Hematopoietic multipotent progenitor cell treated with erythropoietin and hydrocortisone succinate and interleukin-3 and kit ligand, for 6 days (in vitro differentiated cells): ENCODE results near the gene RPRD1A.
"Not testable (repeated sequence)": the region's sequence is repeated elsewhere in the genome, so short reads cannot be mapped to it uniquely, and the experiment has no call there.

Source experiments
- DNase-seq: peaks from one replicate; pipeline ENCODE4 v3.0.0-alpha.2; 2015

RPRD1A gene

DNA sequence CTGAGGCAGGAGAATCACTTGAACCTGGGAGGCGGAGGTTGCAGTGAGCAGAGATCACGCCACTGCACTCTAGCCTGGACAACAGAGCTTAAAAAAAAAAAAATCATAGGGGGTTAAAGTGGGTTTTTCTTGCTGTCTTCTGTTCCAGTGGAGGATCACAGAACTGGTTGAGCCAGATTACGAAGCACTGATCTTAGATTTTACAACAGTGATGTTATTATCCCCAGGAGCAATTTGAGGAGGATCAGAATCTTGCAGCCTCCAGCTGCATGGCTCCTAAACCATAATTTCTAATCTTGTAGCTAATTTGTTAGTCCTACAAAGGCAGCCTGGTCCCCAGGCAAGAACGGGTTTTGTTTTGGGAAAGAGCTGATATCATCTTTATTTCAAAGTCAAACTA lies 99.5 kb downstream of the RPRD1A start:
- DNase-seq, result not testable (repeated sequence)

DNA sequence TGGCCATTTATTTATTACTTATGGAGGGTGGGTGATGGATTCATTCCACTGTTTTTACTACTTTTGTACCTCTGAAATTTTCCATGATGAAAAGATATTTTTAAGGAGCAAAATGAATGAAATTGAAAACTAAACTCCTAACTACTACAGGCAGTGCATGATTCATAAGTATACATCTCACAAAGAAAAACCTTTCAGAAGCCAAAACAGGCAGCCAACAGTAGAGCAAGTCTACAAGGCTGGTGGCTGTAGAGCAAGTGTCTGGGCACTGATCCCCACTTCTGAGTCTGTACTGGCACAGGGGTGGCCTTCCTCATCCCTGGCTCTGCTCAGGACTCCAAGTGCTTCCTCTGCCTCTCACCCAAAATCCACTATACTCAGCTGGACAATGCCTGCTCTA lies 103.0 kb downstream of the RPRD1A start:
- DNase-seq, result no peak

DNA sequence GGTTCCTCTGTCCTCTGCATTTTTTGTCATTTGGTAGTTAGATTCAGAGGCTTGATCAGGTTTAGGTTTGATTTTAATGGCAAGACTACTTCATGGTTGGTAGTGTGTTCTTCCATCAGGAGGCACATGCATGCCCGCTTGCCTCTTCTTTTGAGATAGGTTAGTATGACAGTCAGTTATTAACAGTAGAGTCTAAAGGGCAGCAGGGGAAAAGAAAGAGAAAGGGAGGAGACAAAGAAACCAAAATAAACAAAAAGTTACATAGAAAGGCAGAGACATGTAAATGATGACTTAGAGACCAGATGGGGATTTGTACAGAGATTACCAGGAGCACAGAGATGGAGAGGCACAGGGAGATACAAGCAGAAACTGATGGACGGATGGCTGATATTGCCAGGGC lies 105.0 kb downstream of the RPRD1A start:
- DNase-seq, result no peak

DNA sequence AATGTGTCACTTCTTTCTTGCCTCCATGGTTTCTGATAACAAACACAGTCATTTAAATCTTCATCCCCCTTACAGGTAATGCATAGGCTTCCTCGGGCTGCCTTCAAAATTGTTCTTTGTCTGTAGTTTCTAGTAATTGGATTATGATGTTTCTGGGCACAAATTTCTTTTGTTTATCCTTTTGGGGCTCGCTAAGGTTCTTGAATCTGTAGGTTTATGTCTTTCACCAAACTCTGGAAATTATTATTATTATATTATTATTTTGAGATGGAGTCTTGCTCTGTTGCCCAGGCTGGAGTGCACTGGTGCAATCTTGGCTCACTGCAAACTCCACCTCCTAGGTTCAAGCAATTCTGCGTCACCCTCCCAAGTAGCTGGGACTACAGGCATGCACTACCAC lies 111.1 kb downstream of the RPRD1A start:
- DNase-seq, result no peak

DNA sequence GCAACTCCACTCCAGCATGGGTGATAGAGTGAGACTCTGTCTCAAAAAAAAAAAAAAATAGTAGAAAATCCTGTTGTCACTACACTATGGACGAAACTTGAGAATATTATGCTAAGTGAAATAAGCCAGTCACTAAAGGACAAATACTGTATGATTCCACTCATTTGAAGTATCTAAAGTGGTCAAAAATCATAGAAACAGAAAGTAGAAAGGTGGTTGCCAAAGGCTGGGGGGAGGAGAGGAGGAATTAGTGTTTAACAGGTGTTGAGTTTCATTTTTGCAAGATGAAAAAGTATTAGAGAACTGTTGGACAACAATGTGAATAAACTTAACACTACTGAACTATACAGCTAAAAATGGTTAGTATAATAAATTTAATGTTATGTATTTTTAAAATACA lies 113.7 kb downstream of the RPRD1A start:
- no peak for DNase-seq

DNA sequence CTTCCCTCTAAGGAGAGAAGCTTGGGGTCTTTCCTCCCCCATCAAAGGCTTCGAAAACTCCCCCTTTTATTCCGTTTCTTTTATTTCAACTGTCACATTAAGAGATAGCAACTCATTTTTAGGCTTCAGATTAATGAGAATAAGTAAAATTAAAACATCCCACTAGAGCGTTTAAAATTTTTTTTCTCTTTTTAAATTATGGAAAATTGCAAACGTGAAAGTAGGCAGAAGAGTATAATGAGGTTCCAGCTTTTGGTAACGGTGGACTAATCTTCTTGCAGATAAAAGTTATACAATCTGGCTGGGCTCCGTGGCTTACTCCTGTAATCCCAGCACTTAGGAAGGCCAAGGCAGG lies 116.8 kb downstream of the RPRD1A start:
- DNase-seq, result no peak

DNA sequence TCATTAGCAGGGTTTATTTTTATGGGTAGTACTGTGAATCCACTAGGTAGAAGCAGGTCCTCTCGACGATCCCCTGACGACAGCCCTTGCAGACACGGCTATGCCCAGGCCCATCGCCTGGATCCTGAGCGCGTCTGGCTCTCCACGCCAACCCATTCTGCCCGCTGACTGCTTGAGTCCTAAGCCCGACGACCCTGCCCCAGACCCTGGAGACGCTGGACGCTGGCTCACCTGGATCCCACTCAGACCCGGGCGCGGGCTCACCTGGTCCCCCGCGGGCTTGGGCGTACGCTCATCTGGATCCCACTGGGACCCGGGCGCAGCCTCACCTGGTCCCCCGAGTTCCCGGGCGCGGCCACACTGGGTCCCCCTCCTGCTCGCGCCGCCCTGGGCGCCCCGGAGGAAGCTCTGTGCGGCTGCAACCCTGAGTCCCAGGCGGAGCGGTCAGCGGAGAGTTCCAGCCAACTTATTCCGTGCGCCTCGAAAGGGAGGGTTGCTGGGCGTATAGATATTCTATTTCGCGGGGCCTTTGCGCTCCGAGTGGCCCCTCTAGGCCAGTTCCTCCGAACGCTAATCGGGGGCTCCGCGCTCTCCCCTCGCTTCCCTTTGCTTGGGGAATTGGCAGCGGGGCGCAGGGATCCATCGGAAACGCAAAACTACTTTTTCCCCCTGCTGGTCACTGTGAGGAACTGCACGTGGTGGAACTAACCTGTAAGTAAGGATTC lies 117.3 kb downstream of the RPRD1A start:
- peak; percentile 82 for DNase-seq

DNA sequence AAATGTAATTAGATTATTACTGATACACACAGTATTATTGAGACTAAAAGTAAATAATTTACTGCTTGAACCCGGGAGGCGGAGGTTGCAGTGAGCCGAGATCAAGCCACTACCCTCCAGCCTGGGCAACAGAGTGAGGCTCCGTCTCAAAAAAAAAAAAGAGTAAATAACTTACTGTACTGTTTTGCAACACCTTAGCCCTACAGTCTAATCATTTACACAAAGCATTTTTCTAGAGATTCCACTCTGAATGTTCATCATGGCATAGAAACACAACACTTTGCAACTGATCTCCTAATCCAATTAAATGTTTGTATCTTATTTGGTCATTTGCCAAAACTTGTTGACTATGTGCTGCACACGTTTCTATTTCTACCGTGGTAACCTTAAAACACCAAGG lies 118.3 kb downstream of the RPRD1A start:
- DNase-seq, result peak; percentile 25

DNA sequence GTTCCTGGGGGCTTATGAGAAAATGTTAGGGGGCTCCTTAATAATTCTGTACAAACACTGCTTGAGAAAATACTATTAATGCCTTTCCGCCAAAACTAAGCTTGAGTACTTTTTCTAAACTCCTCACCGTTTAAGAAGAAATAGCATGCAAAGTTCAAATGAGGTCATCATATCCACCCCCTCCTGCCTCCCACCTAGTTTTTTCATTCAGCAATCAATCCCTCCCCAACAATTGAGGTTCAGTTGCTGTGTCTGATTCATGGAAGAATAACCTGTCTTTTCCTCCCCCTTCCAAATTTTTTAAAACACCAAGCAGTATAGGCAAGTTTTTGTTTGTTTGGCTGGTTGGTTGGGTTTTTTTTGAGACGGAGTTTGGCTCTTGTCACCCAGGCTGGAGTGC lies 119.3 kb downstream of the RPRD1A start:
- no peak for DNase-seq

DNA sequence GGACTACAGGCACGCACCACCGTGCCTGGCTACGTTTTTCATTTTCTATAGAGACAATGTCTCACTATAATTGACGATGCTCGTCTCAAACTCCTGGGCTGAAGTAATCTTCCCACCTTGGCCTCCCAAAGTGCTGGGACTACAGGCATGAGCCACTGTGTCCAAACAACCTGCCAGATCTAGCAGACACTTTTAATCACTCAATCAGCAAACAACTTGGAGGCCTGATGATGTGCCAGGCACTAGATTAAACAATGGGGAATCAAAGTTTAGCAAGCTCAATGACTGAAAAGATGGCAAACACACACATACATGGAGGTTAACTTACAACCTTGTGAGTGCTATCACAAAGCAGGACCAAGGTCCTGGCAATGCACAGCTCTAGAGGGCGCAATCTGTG lies 124.7 kb downstream of the RPRD1A start:
- no peak for DNase-seq

DNA sequence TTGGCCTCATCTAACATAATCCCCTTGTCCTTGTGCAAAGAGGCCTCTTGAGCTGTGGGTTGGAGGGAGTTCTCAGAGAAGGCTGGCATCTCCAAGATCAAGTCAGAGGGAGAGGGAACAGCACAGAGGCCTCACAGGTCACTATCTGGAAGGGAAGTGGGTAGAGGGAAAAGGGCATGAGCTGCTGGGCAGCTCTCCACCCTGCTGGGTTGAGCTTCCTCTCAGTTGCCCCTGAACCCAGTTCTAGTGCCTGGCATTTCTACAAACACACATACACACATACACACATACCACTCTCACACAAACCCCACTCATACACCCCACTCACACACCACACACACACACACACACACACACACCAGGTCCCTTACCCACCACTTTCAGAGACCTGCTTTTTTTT lies 125.2 kb downstream of the RPRD1A start:
- DNase-seq, result no peak

DNA sequence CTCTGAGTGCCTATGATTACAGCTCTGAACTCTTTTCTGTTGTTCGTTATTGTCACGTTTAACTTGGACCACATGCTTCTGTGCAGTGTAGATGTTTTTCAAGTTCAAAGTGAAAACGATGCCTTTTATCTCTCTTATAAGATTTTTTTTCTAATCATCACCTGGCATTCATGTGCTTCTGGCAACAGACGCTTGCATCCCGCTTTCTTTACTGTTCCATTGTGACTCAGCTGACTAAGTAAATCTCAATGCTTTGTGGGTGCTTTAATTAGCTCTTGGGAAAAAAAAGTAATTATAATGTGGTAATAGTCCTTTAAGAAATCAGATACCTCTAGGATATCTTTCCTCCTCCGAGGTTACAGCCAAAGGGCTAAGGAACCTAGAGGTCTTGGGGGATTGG lies 126.1 kb downstream of the RPRD1A start:
- no peak for DNase-seq
